Heart left ventricle (tissue), 13 donors: ENCODE results near the gene PRIMPOL.

Source experiments
- POLR2A ChIP-seq, 2 donors: fragments of 450-650 bp; IDR thresholded peaks; one replicate each; pipeline ENCODE4 v1.6.1; 2017; ENCODE audit warnings: antibody characterized with exemption in 2 of 2, mild to moderate bottlenecking in 2 of 2, moderate library complexity in 2 of 2
- TF ChIP-seq, protein P1 (sequence below), 12 donors: fragments of 200-600 bp; sonication (generic) in 4 of 12; IDR thresholded peaks; one replicate each; pipeline versions ENCODE4 v1.5.0 to v1.8.0; 2018 to 2022; ENCODE audit warnings: antibody characterized with exemption in 12 of 12, mild to moderate bottlenecking in 5 of 12
- donor health status: ischemic (EF 13 %, LVEDD 7.1; RV severe dilation, severe dysfunction).
- donor health status: DM: no; HTN: yes; CAD: no.
- donor health status: DM: no; HTN: no; CAD: no.
- donor health status: ischemic (EF 25% LVEDD 6.9; RV normal size, moderate dysfunction).
- donor health status: ischemic (EF 25% LVEDD 5.7; RV mildly dilated, moderate dysfunction).
- donor health status: ischemic (EF 35%, LVEDD 5.7; RV mildly dilated, moderate dysfunction).
- donor health status: nonischemic (EF 11% LVEDD 7.7; RV severe dilation, severe dysfunction).
- donor health status: DM: yes; HTN: yes; CAD: no.
- donor health status: PGD.
- donor health status: ischemic (EF 29% LVEDD 5.4; RV normal size, mild dysfunction).
- donor health status: nonischemic (EF 23%, LVEDD 6.1; RV moderate dilation, normal function).

DNA sequence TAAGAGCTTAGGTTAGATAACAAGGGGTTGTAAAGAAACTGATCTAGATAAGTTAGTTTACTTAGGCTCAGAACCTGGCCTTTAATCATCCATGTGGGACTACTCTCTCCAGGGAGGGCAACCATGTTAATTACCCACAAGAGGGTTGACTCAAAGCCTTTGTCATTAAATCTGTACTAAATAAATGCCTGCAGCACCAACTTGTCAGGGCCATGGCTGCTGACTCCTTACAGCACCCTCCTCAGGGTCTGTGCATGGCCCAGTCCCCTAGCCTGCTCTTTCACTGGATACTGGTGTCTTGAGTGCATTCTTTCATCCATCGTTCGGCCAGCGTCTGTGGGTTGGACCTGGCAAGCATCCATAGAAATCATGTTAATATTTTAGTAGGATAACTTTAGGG is 35.0 kb upstream of the PRIMPOL start:
- TF ChIP-seq, protein P1, sequence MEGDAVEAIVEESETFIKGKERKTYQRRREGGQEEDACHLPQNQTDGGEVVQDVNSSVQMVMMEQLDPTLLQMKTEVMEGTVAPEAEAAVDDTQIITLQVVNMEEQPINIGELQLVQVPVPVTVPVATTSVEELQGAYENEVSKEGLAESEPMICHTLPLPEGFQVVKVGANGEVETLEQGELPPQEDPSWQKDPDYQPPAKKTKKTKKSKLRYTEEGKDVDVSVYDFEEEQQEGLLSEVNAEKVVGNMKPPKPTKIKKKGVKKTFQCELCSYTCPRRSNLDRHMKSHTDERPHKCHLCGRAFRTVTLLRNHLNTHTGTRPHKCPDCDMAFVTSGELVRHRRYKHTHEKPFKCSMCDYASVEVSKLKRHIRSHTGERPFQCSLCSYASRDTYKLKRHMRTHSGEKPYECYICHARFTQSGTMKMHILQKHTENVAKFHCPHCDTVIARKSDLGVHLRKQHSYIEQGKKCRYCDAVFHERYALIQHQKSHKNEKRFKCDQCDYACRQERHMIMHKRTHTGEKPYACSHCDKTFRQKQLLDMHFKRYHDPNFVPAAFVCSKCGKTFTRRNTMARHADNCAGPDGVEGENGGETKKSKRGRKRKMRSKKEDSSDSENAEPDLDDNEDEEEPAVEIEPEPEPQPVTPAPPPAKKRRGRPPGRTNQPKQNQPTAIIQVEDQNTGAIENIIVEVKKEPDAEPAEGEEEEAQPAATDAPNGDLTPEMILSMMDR (IDR thresholded peaks at IDR 0.05) = no peak
- TF ChIP-seq POLR2A (IDR thresholded peaks at IDR 0.05) = no peak
